NAMALWA (cell line): Measurements from ENCODE around the gene LRMDA.

Source experiments
- DNase-seq: peaks from one replicate; pipeline ENCODE4 v3.0.0-alpha.2; 2015; ENCODE audit warnings: low spot score

Gene LRMDA

DNA sequence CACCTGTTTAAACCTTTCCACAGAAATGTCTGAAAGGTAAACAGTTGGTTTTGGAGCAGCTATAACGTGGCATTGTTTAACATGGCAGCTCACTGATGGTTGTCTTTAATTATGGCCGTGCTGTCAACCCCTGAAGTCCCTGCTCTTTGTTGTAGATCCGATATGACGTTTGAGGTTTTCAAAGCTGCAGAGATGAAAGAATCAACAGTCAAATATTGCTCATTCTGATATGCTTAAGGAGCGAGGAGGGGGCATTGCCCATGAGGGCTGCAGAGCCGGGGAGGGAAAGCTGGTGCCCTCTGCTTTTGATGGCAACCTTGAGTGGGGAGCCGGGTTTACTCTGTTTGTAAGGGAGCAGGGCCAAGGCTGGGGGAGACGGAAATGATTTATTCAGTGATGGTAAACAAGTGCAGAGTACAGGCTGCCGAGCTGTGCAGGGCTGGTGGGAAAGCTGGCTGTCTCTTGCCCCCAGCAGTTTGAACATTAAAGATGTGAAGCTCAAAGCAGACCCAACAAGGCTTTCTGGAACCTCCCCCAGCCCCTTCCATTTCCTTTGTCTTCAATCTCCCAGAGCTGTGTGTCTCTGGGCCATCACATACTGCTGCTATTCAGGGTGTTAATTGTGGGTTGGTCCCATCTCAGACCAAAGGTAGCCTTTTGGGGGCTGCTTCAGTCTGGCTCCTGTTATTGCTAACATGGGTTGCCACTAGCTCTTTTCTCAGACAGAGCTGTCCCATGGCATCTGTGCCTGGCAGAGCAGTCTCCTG lies 345.5 kb downstream of the LRMDA start:
- DNase-seq: no peak

DNA sequence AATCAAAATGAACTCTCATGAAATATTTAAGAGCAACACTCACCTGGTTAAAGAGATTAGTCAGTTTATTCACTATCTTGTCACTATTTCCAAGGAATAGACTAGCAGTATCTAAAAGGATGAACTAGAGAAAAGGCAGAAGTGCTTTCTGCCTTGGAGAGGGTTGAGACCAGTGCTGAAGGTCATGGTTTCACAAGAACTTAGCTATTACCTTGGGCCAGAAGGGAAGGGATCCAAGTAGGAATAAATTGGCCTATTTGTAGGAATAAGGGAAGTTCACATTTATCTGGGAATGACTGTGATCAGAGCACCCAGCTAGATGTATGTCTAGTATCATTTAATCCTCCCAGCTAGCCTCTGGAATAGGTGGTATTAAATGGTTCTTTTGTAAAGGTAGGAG lies 347.2 kb downstream of the LRMDA start:
- DNase-seq: no peak

DNA sequence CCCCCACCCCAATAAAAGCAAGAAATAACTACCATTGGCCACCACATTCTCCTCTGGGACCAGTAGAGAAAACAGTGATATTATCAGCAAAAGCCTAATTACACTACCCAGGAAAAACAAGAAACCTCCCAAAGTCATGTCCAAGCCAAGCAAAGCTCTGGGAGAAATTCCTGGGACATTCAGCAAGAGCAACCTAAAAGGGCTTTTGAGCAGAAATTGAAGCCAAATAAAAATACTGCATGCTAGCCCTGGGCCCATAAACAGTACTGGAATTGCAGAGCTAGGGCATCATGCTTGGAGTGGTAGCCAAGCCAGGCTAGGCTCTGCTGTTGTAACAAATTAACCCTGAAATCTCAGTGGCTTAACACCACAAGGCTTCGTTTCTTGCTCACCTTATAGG lies 347.9 kb downstream of the LRMDA start:
- DNase-seq: no peak

DNA sequence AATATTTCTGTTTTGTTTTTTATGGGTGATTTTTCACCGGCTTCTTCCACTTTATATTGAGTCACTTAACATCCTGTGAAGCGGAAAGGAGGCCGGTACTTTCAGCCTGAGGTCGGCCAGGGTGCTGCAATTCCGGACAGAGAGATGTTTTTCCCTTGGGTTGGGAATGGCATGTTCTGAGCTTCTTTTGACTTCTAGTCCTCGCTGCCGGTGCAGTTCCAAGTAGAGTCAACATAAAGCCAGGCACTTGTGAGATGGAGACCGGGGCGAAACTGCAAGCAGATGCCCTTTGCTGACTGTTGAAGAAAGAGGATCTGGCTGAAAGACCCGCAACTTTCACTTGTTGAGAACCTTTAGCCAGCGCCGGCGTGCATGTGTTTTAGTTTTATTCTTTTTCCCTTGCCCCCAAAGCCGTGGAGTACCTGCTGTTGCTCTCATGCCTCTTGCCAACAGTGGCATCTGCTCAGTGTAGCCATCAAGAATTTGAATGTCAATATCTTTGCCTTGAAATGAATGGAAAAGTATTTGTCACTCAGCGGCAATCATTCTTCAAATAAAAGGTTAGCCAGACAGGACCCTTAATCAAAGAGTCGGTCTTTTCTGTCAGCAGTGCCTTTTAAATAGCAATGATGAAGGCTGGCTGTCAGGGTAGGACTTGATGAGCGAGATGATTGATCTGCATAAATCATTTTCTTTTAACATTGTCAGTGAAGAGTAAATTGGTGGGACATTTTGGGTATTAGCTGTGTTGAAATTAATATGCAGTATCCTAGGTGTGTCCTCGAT lies 351.2 kb downstream of the LRMDA start:
- no peak for DNase-seq

DNA sequence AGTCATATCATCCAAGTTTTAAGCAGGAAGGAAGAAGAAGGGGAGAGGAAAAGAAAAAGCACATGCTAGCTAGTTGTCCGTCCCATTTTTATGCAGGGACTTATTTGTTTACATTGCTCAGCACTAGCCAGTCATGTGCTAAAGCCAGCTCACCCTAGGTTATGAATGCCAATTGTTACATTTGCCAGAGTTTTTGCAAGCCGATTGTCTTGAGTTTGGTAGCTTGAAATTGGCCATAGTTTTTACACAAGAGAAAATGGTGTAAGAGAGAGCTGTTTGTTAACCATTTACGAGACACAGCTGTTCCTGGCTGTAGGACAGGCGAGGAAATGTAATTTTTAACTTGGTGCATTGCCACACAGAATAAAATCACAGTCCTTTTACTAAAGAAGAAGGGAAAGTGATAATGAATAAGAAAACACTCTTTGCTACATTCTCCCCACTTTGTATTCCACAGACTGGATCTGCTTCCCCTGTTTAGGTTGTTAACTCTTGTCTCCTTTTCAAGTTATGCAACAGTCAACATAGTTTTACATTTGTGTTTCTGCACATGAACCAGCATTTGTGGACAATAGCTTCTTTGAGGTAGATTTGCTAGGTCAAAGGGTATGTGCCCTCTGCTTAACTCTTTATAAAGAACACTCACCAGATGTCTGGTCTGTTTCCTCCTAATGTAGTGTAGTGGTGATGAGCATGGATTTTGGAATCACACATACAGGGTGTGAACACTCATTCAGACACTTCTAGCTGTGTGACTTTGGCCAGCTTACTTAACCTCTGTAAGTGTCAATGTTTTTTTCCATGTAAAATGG lies 357.2 kb downstream of the LRMDA start:
- DNase-seq: no peak

DNA sequence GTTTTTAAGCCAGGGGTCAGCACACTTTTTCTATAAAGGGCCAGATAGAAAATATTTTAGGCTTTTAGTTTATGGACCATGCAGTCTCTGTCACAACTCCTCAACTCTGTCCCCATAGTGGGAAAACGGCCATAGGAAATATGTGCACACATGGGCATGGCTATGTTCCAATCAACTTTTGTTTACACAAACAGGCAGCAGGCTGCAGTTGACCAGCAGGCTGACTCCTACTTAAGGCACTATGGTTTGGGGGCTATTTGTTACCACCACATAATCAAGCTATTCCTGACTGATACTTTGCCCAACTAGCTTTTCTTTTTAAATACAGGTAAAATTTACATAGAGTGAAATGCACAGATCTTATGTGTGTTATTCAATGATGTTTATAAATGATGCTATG lies 362.4 kb downstream of the LRMDA start:
- no peak for DNase-seq

DNA sequence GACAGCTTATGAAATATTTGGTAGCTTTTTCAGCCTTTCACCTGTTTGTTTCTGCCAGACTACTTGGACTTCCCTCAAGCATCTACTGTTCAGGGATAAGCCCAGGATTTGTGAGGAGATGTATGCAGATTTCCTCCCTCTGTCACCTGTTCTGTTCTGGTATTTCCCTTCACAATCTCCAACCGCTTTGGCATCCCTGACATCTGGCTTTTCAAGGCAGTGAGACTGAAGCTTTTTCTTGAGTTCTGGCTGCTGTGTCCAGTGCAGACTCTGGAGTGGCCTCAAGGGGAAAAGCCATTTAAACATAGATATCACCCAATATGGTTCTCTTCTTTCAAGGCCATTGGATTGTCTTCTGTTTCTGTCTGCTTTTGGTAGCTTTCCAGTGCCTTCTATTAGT lies 369.7 kb downstream of the LRMDA start:
- no peak for DNase-seq

DNA sequence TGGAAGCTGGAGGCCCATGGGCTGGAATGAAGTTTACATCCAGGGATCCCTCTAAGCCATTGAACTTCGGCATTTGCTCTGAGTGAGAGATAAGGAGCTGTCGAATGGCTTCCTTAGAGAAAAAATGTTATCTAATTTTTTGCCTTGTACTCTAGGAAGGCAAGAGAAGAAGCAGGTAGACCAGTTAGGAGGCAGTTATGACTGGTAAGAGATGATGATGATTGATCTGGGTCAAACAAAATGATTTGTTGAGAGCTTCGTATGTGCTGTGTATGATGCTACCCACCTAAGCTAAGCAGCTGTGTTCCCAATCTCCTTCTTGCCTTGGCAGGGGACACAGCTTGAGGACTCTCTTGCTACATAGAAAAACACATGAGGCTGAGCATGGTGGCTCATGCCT lies 370.2 kb downstream of the LRMDA start:
- no peak for DNase-seq

DNA sequence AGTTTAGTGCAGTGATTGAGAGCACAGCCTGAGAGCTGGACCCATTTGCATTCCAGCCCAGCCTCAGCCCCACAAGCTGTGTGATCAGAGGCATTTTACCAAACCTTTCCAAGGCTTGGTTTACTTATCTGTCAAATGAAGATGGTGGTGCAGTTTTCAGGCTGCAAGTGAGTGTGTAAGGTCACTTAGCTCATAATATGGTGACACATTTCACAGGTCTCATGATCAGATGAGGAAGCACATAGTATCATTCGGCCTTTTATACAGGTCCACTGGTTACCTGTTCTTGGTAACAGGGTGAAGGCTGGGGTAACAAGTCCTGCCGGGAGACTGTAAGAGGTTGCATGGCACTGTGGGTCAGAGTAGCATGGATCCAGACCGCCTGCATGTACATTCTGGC lies 371.7 kb downstream of the LRMDA start:
- DNase-seq: no peak

DNA sequence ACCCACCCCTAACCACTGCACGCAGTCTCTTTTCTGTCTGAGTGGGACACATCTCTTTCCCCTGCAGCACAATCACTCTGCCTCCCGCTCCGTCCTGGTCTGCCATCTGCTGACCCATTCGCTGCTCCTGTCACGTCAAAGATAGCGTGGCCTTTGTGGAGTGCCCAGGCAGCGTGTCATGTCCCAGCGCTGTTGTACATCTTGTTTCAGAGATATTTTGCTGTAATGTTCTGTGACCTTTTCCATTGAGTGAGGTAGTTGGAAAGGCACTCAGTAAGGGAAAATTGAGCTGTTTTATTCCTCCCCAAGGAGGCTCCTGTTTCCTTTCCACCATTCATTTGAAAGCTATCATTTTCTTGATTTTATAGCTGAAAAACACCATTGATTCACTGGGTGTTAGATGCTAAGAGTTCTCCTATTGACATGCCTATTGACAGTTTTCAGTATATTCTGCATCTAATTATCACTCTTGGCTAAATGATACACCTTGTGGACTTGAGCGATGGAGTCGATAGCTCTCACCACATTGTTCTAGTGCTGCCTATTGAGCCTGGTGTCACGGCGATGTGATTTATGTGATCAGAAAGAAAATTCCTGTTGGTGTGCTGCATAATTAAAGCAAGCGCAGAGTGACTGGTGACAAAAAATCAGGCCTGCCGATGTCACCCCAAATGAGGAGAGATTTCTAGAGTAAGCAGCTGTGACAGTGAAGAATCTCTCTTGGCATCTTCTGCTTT lies 372.6 kb downstream of the LRMDA start:
- DNase-seq: no peak

DNA sequence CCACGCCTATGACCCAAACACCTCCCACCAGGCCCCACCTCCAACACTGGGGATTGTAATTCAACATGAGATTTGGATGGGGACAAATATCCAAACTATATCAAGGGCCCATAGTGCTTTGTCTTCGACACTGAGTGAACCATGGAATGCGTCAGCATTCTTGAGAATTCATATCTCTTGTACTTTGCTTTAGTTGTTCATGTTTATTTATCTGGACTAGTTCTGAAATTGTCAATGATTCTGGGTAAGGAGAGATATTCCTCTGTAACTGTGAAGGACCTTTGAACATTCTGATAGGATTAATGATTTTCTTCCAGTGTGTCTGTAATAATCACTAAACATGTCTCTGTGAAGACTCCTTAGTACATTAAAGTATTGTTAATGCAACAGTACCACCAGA lies 374.8 kb downstream of the LRMDA start:
- no peak for DNase-seq

DNA sequence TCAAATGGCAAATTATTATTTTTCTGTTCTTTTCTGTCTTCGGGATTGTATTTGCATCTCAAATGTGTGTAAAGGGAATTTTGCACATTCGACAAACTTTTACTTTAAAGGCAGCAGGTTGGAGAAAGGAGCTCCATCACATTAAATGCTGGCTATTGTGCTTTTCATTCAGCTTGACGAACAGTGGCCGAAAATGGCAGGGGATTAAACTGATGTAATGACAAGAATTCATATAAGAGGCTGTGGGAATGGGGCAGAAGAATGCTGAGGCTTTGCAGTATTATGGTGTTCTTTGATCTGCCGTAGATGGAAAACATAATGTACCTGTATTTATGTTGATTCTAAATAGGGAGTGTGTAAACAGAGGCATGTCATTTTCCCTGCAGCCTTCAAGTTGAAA lies 376.0 kb downstream of the LRMDA start:
- DNase-seq: no peak

DNA sequence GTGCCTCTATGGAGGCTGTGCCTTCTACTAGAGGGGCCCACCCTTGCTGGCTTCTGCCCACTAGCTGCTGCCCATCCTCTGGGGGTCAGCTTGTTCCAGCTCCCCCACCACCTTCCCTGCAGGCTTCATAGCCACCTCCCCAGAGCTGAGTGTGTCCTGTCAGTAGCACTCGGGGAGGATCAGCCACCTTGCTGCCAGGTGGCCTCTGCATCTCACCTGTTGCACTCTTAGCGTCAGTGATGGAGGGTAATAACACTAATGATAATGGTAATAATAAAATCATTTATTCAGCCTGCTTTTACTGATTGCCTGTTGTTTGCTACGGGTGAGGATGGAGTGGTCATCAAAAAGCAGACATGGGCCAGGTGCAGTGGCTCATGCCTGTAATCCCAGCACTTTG lies 377.6 kb downstream of the LRMDA start:
- no peak for DNase-seq

DNA sequence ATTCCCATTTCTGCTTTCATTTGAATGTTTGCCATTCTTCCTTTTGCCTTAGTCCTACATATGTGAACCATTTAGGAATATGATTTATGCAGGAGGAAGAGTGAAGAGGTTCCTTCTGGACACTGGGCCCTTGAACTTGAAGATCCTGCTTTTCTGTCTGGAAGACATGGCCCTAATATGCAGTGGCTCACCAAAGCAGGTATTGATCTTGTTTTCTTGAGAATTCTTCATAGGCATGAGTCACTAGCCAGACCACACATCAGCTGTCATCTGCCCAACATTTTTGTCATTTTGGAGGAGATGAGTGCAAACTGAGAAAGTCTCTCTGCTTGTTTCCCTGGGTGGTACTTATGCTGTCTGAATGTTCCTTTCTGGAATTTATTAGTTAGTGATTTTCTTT lies 382.6 kb downstream of the LRMDA start:
- DNase-seq: no peak

DNA sequence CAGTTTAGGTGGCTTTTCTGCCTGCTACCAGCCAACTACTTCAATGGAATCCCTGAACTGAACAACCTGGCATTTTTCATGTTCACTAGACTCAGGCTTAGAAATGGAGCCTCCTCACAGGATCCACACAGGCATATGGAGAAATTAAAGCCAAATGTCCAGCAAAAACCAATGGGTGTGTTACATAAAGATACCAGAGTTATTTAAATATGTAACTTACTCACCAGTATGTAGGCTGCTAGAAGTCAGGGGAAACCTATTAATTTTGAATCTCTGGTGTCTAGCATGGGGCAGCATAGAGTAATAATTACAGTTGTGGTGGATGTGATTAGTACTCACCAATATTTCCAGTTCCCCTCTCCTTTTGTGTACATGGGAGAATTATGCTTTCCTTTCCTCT lies 383.6 kb downstream of the LRMDA start:
- no peak for DNase-seq

DNA sequence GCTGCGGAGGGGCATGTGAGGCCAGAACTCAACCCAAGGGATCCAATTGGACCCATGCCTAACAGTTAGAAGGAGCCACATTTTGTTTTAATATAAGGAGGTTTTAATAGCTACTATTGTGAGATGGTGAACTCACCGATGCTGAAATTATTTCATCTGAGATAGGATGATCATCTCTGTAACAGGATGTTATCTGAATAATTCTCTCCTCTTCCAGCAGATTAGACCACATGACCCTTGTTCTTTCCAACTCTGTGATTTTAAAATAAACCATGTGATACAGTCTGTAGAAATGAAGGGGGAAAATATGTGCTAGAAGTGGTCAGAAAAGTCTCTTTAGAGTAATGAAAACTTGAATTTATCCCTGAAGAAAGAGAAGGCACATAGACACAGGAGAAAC lies 385.8 kb downstream of the LRMDA start:
- DNase-seq: no peak

DNA sequence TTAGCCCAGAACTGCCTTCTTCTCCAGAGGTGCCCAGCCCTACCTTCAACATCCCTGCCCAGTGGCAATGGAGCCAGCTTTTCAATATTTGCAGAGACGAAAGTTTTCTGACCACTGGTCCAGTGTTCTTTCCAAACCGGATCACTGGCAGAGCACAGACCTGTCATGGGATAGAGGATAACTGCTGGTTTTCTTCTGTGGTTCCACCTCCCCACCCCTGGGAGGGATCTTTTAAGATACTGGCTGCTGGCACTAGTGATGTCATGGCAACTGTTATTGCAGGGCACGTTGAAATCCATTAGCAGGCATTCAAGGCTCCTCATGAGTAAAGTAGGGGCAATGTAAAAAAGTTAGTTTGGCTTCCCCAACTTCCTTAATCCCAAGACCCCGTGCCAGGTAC lies 387.1 kb downstream of the LRMDA start:
- no peak for DNase-seq

DNA sequence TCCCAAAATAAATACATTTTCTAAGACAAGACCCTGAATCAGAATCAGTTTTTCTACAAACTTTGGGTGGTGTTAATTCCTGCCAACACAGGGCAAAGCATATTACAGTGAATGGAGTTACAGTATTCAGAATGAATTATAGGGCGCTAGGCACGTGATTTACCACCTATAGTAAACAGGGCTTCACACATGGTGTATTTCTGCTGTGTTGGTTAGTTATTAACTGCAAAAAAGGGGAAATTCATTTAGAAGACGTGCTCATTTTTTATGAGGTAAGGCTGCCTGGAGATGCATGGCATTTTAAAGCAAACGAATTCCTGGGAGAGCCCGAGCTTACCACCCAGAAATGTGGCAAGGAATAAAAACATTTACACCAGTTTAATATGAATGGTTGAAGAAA lies 393.8 kb downstream of the LRMDA start:
- DNase-seq: no peak

DNA sequence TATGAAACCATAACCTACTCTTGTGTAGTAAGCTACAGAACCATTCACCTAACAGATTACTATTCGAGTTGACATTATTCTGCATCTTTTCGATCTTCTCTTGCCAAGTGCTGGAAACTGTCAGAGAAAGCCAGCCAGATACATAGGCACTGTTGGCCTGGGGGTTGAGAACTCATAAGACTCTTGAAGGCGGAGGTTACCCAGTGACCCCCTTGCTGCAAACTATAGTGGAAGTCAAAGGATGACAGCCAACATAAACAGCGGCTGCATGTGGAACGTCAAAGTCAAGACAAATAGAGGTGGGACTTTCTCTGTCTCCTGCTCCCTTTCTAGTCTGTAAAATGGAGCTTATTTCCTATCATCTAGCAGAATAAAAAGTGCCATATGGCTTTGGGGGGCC lies 394.2 kb downstream of the LRMDA start:
- no peak for DNase-seq

DNA sequence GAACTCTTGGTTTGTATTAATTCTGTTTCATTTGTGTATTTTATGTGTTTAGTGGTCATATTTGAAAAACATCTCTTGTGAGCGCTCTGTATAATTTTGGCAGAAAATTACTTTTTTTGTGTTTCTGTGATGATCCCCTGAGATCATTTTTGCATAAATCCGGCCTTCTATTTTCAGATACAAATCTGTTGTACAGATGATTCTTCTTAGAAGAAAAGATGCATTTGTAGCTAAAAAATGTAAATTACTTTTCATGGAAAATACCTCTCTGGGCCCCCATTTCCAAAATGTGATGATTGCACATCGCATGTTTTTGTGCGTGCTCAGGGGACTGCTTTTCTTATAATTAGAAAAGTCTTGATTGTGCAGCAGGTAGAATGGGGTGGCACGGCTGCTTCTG lies 395.4 kb downstream of the LRMDA start:
- DNase-seq: no peak

DNA sequence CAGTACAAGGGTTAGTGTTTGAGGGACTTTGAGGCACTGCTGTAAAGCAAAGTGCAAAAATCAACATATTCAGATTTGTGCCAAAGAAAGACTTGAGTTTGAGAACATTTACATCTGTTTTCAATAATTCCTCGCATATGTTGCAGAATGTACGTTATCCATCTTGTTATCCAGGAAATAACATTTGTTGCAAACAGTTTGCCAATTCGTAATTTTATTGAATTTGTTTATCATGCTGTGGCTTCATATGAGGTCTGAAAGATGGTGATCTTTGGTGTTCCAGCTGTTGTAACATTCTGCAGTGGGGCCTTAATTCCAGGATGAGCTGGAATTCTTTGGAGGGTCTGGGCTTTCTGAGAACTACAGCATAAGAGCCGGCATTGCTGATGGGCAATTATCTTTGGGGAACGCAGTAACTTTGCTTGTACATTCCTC lies 396.2 kb downstream of the LRMDA start:
- no peak for DNase-seq

DNA sequence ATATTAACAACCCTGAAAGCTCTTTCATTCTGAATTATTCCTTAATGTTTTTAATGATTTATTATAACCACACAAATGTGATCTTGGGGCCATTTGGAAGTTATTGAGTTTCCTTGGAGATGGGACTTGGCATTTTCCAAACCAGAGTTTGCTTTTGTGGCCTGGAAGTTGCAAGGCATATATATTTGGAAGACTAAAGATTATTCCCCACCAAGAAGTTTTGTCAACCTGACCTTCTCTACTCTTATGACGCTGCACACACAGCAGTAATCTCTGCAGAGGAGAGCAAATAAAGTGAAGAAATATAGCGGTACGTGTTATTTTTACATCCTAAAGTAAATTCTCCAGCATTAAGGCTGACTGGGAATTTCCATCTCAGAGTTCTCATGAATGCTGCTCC lies 397.0 kb downstream of the LRMDA start:
- DNase-seq: no peak
